Fibroblast of villous mesenchyme (primary cell): ENCODE results near the gene CNOT6. TPM values are rescaled to one million over a fixed set of nuclear protein-coding genes. Genes with fewer than 3 reads are reported as not detected.
A peak's percentile ranks its signal among the peaks of the same experiment; 100 is the strongest.
"Not testable (repeated sequence)": the region's sequence is repeated elsewhere in the genome, so short reads cannot be mapped to it uniquely, and the experiment has no call there.

ENCODE experiments used
- DNase-seq: peaks from one replicate; pipeline ENCODE4 v3.0.0-alpha.2; 2010; ENCODE audit warnings: low read depth
- H3K4me3 ChIP-seq: 2 replicates; pipeline ENCODE4 v1.5.1; 2011; ENCODE audit warnings: low read depth, mild to moderate bottlenecking, low read length
- total RNA-seq: library from RNA; depleted of rRNA; stranded (reverse); fragments of >200 nt; gene quantifications from 2 replicates; pipeline ENCODE4 v1.2.3, GENCODE V29; 2012
- TF ChIP-seq, protein P1 (sequence below): IDR thresholded peaks from 2 replicates; pipeline ENCODE4 v1.5.1; 2012; ENCODE audit warnings: low read depth, mild to moderate bottlenecking, low read length; ENCODE audit not compliant: insufficient read depth

CNOT6 gene
- total RNA-seq, 1 donor: 16.4 TPM

DNA sequence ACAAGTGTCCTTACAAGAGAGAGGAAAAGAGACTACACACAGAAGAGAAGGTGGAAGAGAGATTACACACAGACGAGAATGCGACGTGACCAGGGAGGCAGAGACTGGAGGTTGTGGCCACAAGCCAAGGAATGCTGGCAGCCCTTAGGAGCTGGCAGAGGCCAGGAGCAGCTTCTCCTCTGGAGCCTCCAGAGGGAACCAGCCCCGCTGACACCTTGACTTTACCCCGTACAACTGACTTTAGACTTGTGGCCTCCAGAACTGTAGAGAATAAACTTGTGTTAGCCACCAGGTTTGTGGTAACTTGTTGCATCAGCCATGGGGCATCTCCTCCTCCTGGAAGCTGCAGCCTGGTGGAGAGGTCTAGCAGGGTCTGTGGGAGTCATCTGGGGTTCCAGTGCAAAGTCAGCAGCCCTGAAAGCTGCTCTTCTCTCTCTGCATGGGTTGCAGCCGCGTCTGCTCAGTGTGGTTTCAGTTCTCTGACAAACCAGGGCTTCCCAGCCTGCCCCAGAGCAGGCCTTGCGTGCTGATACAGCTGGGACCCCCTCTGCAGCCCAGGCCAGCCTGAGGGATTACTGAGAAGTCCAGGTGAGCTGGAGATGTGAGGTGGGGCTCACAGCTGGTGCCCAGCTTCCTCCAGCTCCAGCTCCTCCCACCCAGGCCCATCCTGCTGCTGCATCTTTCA lies 30.8 kb upstream of the CNOT6 start:
- no peak for DNase-seq
- TF ChIP-seq, protein P1, sequence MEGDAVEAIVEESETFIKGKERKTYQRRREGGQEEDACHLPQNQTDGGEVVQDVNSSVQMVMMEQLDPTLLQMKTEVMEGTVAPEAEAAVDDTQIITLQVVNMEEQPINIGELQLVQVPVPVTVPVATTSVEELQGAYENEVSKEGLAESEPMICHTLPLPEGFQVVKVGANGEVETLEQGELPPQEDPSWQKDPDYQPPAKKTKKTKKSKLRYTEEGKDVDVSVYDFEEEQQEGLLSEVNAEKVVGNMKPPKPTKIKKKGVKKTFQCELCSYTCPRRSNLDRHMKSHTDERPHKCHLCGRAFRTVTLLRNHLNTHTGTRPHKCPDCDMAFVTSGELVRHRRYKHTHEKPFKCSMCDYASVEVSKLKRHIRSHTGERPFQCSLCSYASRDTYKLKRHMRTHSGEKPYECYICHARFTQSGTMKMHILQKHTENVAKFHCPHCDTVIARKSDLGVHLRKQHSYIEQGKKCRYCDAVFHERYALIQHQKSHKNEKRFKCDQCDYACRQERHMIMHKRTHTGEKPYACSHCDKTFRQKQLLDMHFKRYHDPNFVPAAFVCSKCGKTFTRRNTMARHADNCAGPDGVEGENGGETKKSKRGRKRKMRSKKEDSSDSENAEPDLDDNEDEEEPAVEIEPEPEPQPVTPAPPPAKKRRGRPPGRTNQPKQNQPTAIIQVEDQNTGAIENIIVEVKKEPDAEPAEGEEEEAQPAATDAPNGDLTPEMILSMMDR: no peak
- no peak overlapping the region for H3K4me3 ChIP-seq

DNA sequence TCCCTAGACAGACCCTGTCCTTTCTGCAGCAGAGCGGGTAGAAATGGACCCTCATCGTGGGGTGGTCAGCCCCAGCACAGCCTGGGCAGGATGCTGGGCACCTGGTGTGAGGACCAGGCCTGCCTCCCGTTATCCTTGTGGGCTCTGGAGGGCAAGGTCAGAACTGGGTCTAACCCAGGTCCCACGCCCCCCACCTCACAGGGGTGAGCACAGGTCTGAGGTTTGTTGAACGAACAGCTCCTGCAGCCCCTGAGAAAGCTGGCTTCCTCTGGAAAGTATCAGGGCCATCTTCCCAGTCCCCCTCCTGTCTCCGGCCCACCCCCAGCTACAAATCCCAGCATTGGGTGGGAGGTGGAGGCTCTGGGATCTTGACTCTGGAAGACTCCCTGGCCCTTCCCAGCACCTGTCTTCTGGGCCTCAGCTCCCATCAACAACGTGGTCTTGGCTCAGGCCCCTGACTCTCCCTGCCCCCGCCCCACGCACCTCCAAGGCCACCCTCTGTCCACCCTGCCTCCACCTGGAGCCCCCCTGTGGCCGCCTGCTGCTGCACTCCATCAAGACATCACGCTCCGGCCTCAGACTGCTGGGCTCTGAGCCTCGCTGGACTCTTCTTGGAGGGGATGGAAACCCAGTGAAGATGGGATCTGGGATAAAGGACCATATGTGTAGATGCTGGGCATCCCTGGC lies 30.1 kb upstream of the CNOT6 start:
- no peak for DNase-seq
- TF ChIP-seq, protein P1: no peak
- no peak overlapping the region for H3K4me3 ChIP-seq

DNA sequence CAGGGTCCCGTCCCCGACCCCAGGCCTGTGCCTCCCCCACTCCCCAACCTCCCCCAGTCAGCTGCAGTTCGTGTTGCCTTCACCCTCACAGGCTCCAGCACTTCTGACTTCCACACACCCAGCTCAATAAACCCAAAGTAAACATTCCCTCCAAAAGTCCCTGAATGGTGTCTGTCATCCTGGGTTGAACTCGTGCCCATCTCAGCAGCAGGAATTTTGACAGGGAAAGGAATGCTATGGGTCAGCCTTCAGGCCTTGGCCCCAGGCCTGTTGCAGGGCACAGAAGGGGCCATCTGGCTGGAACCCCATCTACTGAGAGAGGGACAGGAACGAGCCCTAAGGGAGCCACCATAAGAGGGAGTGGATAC lies 29.6 kb upstream of the CNOT6 start:
- no peak overlapping the region for H3K4me3 ChIP-seq
- TF ChIP-seq, protein P1: no peak
- DNase-seq: no peak

DNA sequence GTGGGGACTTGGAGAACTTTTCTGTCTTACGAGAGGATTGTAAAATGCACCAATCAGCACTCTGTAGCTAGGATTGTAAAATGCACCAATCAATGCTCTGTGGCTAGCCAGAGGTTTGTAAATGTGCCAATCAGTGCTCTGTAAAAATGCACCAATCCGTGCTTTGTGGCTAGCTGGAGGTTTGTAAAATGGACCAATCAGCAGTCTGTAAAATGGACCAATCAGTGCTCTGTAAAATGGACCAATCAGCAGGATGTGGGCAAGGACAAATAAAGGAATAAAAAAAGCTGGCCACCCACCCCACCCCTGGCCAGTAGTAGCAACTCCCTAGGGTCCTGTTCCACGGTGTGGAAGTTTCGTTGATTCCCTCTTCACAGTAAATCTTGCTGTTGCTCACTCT lies 29.1 kb upstream of the CNOT6 start:
- DNase-seq, H3K4me3 ChIP-seq: not testable (repeated sequence)

DNA sequence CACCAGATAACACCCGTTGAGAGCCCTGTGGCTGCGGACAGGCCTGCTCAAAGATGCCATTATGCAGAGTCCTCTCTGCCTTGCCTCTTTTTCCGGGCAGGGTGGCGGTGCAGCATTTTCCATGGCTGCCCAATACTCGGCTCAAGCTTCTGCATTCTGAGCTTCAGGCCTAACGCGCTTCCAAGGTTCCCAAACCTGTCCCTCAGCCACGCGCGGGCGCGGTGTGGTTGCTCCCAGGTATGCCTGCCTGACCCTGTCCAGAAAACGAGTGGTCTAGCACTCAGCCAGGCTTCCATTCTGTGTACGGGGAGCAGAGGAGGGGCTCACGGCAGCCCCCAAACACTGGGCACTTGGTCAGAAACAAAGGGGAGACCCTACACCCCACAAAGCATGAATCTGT lies 27.9 kb upstream of the CNOT6 start:
- TF ChIP-seq, protein P1: no peak
- DNase-seq: no peak
- no peak overlapping the region for H3K4me3 ChIP-seq

DNA sequence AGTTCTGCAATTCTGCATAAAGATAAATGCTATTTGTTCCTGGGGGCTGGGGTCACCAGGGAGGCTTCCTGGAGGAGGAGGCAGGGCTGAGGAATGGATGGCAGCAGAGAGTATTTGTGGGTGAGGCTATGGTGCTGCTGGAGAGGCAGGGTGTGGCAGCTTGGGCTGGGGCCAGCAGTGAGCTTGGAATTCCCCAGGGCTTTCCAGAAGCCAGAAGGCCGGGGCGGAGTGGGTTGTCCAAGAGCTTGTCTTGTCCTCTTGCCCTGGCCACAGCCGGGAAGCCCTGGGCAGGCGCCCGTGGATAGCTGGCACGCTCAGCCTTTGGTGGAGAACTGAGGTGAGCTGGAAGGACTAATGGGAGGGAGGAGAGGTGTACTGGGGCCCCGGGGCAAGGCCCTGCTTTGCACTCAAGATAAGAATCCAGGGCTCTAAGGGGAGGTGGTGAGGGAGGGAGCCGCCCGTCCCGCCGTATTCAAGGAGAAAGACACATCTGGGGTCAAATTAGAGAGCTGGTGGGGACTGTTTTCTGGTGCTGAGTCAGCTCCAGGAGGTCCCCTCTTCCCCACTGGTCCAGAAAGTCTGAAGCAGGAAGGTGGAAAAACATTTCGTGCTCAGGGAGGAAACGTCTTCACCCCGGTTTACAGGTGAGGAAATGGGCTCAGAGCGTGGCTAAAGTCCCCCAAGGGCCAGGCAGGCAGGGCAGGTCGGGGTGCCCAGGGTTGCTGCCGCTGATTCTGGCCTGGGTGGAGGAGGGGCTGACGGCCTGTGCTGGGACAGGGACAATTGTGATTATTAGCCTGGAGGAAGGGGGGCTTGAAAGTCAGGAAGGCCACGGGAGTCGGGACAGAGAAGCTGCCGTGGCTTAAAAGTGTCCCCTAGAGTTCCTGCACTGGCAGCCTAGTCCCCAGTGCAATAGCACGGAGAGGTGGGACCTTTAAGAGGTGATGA lies 26.9 kb upstream of the CNOT6 start:
- TF ChIP-seq, protein P1: no peak
- DNase-seq: peak; percentile 49
- H3K4me3 ChIP-seq: no peak overlapping the region
